Right cardiac atrium (tissue), 5 donors: ENCODE measurements around the gene GRIK4. TPM values are rescaled to one million over a fixed set of nuclear protein-coding genes. Genes with fewer than 3 reads are reported as not detected.
"Not testable (repeated sequence)": the region's sequence is repeated elsewhere in the genome, so short reads cannot be mapped to it uniquely, and the experiment has no call there.

Experiments
- ATAC-seq, 2 donors: fragments of 200-7000 bp; cut with Tn5 transposase; one replicate each; pipeline versions ENCODE4 v1.8.0 to v1.9.1; 2020; ENCODE audit warnings: moderate library complexity in 2 of 2, mild to moderate bottlenecking in 1 of 2
- DNase-seq, 3 donors: peaks; one replicate each; pipeline ENCODE4 v3.0.0-alpha.2; 2020
- H3K27ac ChIP-seq: one replicate; pipeline ENCODE4 v1.5.1; 2013; ENCODE audit warnings: mild to moderate bottlenecking, low read length, control low read depth, moderate library complexity
- H3K27me3 ChIP-seq: one replicate; pipeline ENCODE4 v1.6.1; 2013; ENCODE audit not compliant: control insufficient read depth, insufficient read depth
- H3K4me1 ChIP-seq: one replicate; pipeline ENCODE4 v1.6.1; 2013; ENCODE audit warnings: low read length; ENCODE audit not compliant: control insufficient read depth, insufficient read depth
- H3K4me3 ChIP-seq: one replicate; pipeline ENCODE4 v1.5.1; 2013; ENCODE audit warnings: low read length, control low read depth
- H3K9me3 ChIP-seq: one replicate; pipeline ENCODE4 v1.6.1; 2013; ENCODE audit warnings: low read length; ENCODE audit not compliant: control insufficient read depth
- WGBS: extraction: QIAGEN DNeasy Blood & Tissue Kit; methylation state at CpG from one replicate; pipeline ENCODE4 v1.1.7; 2013; 5-methylcytosine and 5-hydroxymethylcytosine counted together
- intact Hi-C, 4 donors: fragments of 100-400 bp; cut with DNase I; formaldehyde crosslinking; loops; one replicate each; pipeline versions ENCODE4 v1.11.0 to v1.14.0; 2022 to 2023
- polyA plus RNA-seq: library from polyadenylated mRNA; stranded (reverse); fragments of 200-250 nt; gene quantifications from one replicate; pipeline ENCODE4 v1.2.3, GENCODE V29; 2013
- total RNA-seq, 4 donors: library from RNA; stranded (reverse); fragmentation: NEBNext Ultra II Directional; extraction: Animal tissue kit (Norgen Biotek cat#: 25700); gene quantifications; one replicate each; pipeline ENCODE4 v1.2.1, GENCODE V29; 2021
- donor health status: healthy with polysubstance abuse.
- donor health status: DM: no; HTN: yes; CAD: no.
- donor health status: DM: no; HTN: no; CAD: no.
- donor health status: DM: no; HTN: yes; CAD: no; lungs with severe emphysema.
- donor health status: DM: yes; HTN: yes; CAD: no.

The GRIK4 gene
- total and polyA plus RNA-seq, 5 donors = 0.32 to 3.4 (median 0.80) TPM; not detected in 1

DNA sequence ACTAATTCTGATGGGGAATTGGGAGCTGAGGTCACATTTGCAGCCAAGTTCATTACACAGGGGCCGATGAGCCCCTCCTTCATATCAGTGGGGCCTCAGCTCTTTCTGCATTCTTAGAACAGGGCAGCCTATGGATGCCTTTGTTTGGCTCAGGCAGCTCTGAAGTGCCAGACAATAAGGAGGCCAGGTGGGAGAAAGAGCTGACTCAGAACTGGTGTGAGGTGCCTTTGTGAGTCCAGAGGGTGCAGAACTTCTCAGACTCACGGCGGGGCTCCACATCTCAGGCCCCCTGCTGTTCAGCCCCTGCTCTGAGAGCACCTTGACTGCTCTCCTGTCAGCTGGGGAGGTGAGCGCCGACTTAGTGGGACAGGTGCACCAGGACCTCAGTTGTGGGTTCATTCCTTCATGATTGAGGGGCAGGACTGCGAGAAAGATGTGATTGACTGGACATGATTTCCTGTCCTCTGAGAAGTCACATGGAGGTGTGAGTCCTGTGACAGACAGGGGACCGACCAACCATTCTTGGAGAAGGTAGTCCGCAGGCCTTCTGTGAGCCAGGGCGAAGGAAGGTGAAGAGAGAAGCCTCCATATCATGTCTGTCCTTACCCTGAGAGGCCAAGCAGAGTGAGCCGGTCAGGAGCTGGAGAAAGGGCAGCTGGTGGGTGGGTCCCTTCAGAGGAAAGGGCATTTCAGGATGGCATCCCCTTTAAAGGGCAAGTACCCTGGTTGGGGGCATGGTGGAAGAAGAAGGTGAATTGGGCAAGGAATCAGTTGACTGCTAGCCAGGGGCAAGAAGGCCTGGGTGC is 267.3 kb downstream of the GRIK4 start:
- Histone ChIP-seq H3K27me3 (no peaks in the 10 kb centered on the region), H3K4me1 (no peaks in the 10 kb centered on the region), H3K9me3 (no peaks in the 10 kb centered on the region), H3K27ac (no peak overlapping the region), H3K4me3 (no peak overlapping the region)
- no peak for ATAC-seq
- no peak for DNase-seq
- intact Hi-C loops = loop anchor here in 1 of 4 donors (10.0 kb wide), 1 partner anchor 76 kb away; no protein-coding TSS in a partner anchor
- WGBS = 84% methylated on average over 10 of the region's 10 CpGs

DNA sequence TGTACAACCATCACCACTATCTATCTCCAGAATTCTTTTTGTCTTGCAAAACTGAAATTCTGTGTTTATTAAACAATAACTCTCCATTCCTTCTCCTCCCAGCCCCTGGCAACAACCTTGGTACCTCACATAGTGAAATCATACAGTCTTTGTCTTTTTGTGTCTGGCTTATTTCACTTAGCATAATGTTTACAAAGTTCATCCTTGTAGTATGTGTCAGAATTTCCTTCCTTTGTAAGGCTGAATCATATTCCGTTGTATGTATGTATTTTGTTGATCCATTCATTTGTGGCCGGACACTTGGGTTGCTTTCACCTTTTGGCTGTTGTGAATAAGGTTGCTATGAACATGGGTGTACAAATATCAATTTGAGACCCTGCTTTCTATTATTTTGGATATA is 268.7 kb downstream of the GRIK4 start:
- no peaks in the 10 kb centered on the region for H3K4me1 ChIP-seq
- intact Hi-C loops = no loop called here
- DNase-seq (no peak), ATAC-seq (no peak)
- H3K9me3 ChIP-seq = no peaks in the 10 kb centered on the region
- no peak overlapping the region for H3K4me3 ChIP-seq
- no peak overlapping the region for H3K27ac ChIP-seq
- 72% methylated on average over 2 of the region's 2 CpGs for WGBS
- H3K27me3 ChIP-seq = no peaks in the 10 kb centered on the region

DNA sequence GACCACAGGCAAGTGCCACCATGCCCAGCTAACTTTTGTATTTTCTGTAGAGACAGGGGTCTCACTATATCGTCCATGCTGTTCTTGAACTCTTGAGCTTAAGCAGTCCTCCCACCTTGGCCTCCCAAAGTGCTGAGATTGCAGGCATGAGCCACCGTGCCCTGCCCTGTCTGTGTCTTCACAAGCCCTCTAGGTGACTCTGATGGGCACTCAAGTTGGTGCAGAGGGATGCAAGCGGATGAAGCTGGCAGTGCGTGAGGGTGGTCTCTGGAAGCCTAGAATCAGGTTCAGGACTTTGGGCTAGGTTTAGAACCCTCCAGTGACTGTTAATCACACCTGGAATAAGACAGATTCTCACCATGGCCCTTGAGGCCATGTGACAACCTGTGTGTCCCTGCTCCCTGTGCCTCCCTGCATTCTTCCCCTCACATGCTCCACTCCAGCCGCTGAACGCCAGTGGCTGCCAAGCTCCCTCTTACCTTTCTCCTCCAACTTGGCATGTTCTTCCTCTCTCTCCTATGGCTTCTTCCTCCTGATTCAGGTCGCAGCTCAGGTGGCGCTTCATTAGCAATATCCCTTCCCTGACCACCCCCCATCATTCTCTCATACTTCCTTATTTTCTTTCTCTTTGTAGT is 270.1 kb downstream of the GRIK4 start:
- DNase-seq (no peak), ATAC-seq (no peak)
- no peak overlapping the region for H3K27ac ChIP-seq
- H3K9me3 ChIP-seq = no peaks in the 10 kb centered on the region
- H3K4me3 ChIP-seq = no peak overlapping the region
- no peaks in the 10 kb centered on the region for H3K27me3 ChIP-seq
- intact Hi-C loops = no loop called here
- 86% methylated on average over 8 of the region's 8 CpGs for WGBS
- no peaks in the 10 kb centered on the region for H3K4me1 ChIP-seq

DNA sequence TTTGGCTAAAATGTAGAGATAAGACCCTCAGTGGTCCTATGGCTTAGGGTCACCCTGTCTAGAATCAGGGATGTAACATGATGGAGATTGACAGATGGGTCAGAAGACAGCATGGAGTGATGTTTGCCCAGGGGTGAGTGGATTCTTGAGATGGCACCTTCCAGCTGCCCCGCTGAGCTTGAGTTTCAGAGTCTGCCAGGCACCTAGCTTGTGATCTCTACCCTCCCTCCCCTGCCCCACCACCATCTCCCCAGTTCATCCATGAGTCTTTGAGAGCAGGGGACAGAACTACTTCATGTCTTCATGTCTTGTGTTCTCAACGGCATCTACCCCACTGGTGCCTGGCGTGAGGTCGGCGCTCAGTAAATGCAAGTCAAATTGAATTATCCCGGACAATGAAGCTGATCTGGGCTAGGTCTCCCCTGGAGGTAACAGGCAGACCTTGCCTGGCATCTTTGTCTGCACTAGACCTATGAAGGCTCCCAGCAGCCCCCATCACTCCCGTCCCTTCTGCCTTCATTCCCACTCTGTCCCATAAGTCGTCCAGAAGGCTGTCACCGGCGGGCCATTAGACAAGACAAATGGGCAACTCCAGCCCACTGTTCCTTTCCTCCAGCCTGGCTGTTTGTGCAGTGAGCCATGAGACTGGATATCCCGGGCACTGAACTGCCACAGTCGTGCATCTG is 273.2 kb downstream of the GRIK4 start:
- 82% methylated on average over 12 of the region's 12 CpGs for WGBS
- DNase-seq = no peak
- intact Hi-C loops = no loop called here
- no peaks in the 10 kb centered on the region for H3K27me3 ChIP-seq
- H3K9me3 ChIP-seq = no peaks in the 10 kb centered on the region
- H3K27ac ChIP-seq = no peak overlapping the region
- ATAC-seq = no peak
- no peaks in the 10 kb centered on the region for H3K4me1 ChIP-seq
- H3K4me3 ChIP-seq = no peak overlapping the region

DNA sequence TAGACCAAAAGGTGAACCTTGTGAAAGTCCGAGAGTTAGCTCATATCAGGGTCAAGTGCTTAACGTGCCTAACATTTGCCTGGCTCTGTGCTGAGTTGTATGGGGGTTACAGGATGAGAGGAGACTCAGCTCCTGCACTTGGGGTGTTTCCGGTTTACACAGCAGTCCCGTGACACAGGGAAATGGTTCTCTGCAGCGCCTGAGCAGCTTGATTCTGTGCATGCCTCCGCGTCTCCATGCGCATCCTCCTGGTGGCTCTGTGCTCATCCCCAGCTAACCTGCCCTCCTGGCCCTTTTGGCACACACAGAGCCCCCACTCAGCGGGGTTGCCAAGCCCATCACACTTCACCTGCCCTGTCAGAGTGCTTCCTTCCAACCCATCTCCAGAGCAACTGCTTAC is 274.0 kb downstream of the GRIK4 start:
- Histone ChIP-seq H3K4me1 (no peaks in the 10 kb centered on the region), H3K9me3 (no peaks in the 10 kb centered on the region), H3K27me3 (no peaks in the 10 kb centered on the region), H3K27ac (no peak overlapping the region), H3K4me3 (no peak overlapping the region)
- intact Hi-C loops = no loop called here
- DNase-seq (no peak), ATAC-seq (no peak)
- WGBS = 74% methylated on average over 9 of the region's 9 CpGs

DNA sequence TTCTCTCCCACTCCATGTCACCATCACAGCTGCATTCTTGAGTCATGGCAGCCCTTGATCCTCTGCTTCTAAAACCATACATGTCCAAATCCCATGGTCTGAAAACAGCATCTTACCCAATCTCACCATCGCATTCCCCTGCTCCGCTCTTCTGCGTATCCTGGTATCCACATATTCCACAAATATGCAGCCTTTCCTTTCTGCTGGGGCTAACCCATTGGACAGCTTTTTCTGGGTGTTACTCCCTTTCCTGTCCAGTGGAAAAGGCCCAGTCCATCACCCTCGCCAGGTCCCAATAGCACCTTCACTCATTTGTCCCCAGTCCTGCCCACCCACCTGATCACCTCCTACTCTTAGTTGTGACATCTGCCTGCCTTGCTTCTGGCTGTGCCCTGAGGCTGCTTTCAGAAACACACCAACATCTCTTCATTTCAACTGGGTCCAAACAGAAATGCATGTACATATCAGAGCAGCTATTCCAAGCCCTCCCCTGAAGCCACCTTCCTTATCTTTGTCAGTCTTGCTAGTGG is 274.7 kb downstream of the GRIK4 start:
- Histone ChIP-seq H3K4me3 (no peak overlapping the region), H3K27me3 (no peaks in the 10 kb centered on the region), H3K4me1 (no peaks in the 10 kb centered on the region), H3K27ac (no peak overlapping the region), H3K9me3 (no peaks in the 10 kb centered on the region)
- WGBS = 91% methylated on average over 4 of the region's 4 CpGs
- ATAC-seq (no peak), DNase-seq (no peak)
- intact Hi-C loops = no loop called here

DNA sequence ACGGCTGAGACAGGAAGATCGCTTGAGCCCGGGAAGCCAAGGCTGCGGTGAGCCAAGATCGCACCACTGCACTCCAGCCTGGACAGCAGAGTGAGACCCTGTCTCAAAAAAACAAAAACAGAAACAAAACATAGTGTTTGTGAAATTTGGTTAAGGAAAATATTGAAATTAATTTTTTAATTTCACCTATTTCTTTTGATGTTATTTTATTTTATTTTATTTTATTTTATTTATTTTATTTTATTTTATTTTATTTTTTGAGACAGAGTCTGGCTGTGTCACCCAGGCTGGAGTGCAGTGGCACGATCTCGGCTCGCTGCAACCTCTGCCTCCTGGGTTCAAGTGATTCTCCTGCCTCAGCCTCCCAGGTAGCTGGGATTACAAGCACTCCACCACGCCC is 275.7 kb downstream of the GRIK4 start:
- H3K9me3 ChIP-seq, H3K4me3 ChIP-seq, H3K27ac ChIP-seq, DNase-seq, ATAC-seq, H3K4me1 ChIP-seq, H3K27me3 ChIP-seq, intact Hi-C loops: not testable (repeated sequence)
- WGBS = 88% methylated on average over 9 of the region's 9 CpGs

DNA sequence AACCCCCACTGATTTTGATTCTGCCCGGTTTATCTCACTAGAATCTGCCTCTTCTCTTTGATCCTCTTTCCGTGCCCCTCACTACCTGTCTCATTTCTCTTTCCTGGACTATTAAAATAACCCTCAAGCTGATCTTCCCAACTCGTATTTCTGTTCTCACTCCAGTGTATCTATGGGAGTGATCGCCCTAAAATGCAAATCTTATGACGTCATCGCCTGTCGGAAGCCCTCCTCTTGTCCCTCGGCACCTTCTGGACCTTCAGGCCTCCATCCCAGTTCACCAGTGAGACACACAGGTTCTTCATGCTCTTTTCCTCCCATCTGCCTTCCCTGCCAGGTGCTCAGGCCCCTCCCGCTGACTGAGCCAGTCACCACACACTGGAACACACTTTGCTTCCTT is 277.8 kb downstream of the GRIK4 start:
- WGBS = 75% methylated on average over 9 of the region's 9 CpGs
- no peak for ATAC-seq
- H3K27me3 ChIP-seq = no peaks in the 10 kb centered on the region
- H3K4me3 ChIP-seq = no peak overlapping the region
- DNase-seq = no peak
- no peaks in the 10 kb centered on the region for H3K4me1 ChIP-seq
- no peak overlapping the region for H3K27ac ChIP-seq
- H3K9me3 ChIP-seq = no peaks in the 10 kb centered on the region
- intact Hi-C loops = no loop called here

DNA sequence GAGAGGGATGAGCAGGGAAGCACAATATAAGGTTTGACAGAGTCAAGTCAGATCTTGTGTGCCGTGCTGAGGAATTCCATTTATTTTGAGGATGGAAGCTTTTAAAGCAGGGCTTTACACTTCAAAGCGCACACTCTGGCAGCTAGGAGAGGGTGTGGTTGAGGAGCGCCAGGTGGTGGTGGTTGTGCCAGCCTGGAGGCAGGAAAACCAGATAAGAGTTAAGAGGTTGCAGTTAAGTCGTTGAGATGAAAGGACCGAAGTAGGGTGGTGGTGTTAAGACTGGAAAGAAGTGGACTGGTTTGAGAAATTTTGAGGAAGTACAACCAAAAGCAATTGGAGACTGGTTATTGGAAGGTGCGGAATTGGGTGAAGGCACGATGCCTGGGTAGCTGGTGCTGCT is 280.8 kb downstream of the GRIK4 start:
- intact Hi-C loops = no loop called here
- no peak overlapping the region for H3K27ac ChIP-seq
- WGBS = 68% methylated on average over 7 of the region's 7 CpGs
- no peak overlapping the region for H3K4me3 ChIP-seq
- DNase-seq (no peak), ATAC-seq (no peak)
- no peaks in the 10 kb centered on the region for H3K27me3 ChIP-seq
- no peaks in the 10 kb centered on the region for H3K4me1 ChIP-seq
- H3K9me3 ChIP-seq = no peaks in the 10 kb centered on the region

DNA sequence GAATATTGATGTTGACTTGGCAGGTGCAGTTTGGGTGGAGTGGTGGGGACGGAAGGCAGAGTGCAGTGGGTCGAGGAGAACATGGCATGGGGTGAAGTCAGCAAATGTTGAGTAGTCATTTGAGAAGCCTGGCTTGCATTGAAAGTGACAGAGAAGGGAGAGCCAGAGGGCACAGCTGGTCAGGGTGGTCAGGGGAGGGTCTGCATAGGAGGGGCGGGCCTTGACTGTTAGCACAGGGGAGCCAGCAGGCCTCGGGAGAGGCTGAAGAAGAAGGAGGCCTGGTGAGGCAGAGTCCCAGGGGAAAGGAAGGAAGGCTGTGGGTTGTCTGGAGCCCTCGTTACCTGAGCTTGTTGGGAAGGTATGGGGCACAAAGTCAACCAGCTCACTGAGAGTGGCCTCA is 281.6 kb downstream of the GRIK4 start:
- intact Hi-C loops = no loop called here
- H3K27ac ChIP-seq = no peak overlapping the region
- H3K27me3 ChIP-seq = no peaks in the 10 kb centered on the region
- H3K4me3 ChIP-seq = no peak overlapping the region
- DNase-seq (no peak), ATAC-seq (no peak)
- no peaks in the 10 kb centered on the region for H3K4me1 ChIP-seq
- 94% methylated on average over 5 of the region's 5 CpGs for WGBS
- H3K9me3 ChIP-seq = no peaks in the 10 kb centered on the region
